WTC11 (cell line): ENCODE measurements around the gene MADCAM1.

Source experiments
- CTCF ChIP-seq: fragments of 200-600 bp; IDR thresholded peaks from 2 replicates; pipeline ENCODE4 v1.8.0; 2022; ENCODE audit warnings: antibody characterized with exemption
- JUN ChIP-seq: sonication (generic); formaldehyde crosslinking; IDR thresholded peaks from 2 replicates; pipeline ENCODE4 v1.8.0; 2023; ENCODE audit warnings: mild to moderate bottlenecking, missing genetic modification reagents
- NFYB ChIP-seq: sonication (generic); formaldehyde crosslinking; conservative IDR thresholded peaks from 2 replicates; pipeline ENCODE4 v1.8.0; 2022; ENCODE audit warnings: low read depth, missing genetic modification reagents
- NR3C1 ChIP-seq: sonication (generic); formaldehyde crosslinking; conservative IDR thresholded peaks from 2 replicates; pipeline ENCODE4 v1.8.1; 2023; ENCODE audit warnings: low read depth, mild to moderate bottlenecking, missing genetic modification reagents
- ZBTB21 ChIP-seq: sonication (generic); formaldehyde crosslinking; IDR thresholded peaks from 2 replicates; pipeline ENCODE4 v1.8.1; 2023; ENCODE audit warnings: mild to moderate bottlenecking, missing genetic modification reagents, borderline replicate concordance
- TF ChIP-seq, protein P1 (sequence below): sonication (generic); formaldehyde crosslinking; IDR thresholded peaks from 2 replicates; pipeline ENCODE4 v1.8.1; 2022; ENCODE audit warnings: mild to moderate bottlenecking, moderate library complexity, missing genetic modification reagents

DNA sequence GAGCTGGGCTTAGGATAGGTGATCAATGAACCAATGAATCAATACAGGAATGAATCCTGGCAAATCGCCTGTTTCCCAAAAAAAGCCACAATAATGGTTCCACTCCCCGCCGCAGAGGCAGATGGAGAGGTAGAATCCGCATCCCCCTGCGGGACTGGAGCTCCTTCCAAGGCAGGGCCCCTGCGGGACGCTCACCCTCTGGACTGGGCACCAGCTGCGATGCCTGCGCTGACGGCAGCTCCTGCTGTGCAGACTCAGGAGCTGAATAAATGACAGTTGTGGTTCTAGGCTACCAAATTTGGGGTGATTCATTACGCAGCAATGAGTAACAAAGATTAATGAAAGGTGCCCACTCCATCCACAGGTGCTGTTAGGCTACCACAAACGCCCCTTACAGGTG lies 26.4 kb downstream of the MADCAM1 start:
- TF ChIP-seq NFYB, result no peak
- TF ChIP-seq NR3C1 (CRISPR knock-in tag), result no peak
- no peak for TF ChIP-seq ZBTB21 (CRISPR knock-in tag)
- TF ChIP-seq, protein P1, sequence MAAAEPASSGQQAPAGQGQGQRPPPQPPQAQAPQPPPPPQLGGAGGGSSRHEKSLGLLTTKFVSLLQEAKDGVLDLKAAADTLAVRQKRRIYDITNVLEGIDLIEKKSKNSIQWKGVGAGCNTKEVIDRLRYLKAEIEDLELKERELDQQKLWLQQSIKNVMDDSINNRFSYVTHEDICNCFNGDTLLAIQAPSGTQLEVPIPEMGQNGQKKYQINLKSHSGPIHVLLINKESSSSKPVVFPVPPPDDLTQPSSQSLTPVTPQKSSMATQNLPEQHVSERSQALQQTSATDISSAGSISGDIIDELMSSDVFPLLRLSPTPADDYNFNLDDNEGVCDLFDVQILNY (CRISPR knock-in tag), result no peak
- no peak for TF ChIP-seq CTCF
- no peak for TF ChIP-seq JUN (CRISPR knock-in tag)
